SK-N-SH treated with all-trans-retinoic acid at 6 μM for 48 hours (cell line): ENCODE data around the gene VCAN.

ENCODE experiments used
- ARNTL ChIP-seq: fragments of 450-650 bp; formaldehyde crosslinking; IDR thresholded peaks from 2 replicates; pipeline ENCODE4 v1.5.0; 2020; ENCODE audit warnings: low read depth, mild to moderate bottlenecking, moderate library complexity, borderline replicate concordance
- BACH2 ChIP-seq: fragments of 250-450 bp; sonication (Bioruptor Pico); IDR thresholded peaks from 2 replicates; pipeline ENCODE4 v1.9.0; 2021; ENCODE audit warnings: mild to moderate bottlenecking, borderline replicate concordance
- CREB5 ChIP-seq: fragments of 250-450 bp; sonication (Bioruptor Pico); IDR thresholded peaks from 2 replicates; pipeline ENCODE4 v1.5.1; 2020; ENCODE audit warnings: low read depth, mild to moderate bottlenecking, moderate library complexity
- ESRRG ChIP-seq: fragments of 250-450 bp; sonication (Bioruptor Pico); IDR thresholded peaks from 2 replicates; pipeline ENCODE4 v1.6.1; 2021; ENCODE audit warnings: mild to moderate bottlenecking
- ISL1 ChIP-seq: fragments of 250-450 bp; sonication (Bioruptor Pico); IDR thresholded peaks from 2 replicates; pipeline ENCODE4 v2.1.2; 2022; ENCODE audit warnings: mild to moderate bottlenecking, moderate library complexity
- POU6F1 ChIP-seq: fragments of 250-450 bp; sonication (Bioruptor Pico); IDR thresholded peaks from 2 replicates; pipeline ENCODE4 v1.8.0; 2021; ENCODE audit warnings: low read depth, mild to moderate bottlenecking, moderate library complexity, borderline replicate concordance
- PPARA ChIP-seq: fragments of 250-450 bp; sonication (Bioruptor Pico); IDR thresholded peaks from 2 replicates; pipeline ENCODE4 v1.5.0; 2020; ENCODE audit warnings: mild to moderate bottlenecking, borderline replicate concordance
- RARB ChIP-seq: fragments of 250-450 bp; sonication (Bioruptor Pico); IDR thresholded peaks from 2 replicates; pipeline ENCODE4 v1.8.0; 2021; ENCODE audit warnings: mild to moderate bottlenecking, moderate library complexity
- SNAI2 ChIP-seq: fragments of 250-450 bp; sonication (Bioruptor Pico); IDR thresholded peaks from 2 replicates; pipeline ENCODE4 v1.5.0; 2020; ENCODE audit warnings: mild to moderate bottlenecking, moderate library complexity
- ZFP30 ChIP-seq: fragments of 450-650 bp; formaldehyde crosslinking; IDR thresholded peaks from 2 replicates; pipeline ENCODE4 v1.5.0; 2022; ENCODE audit warnings: mild to moderate bottlenecking, moderate library complexity
- ZNF565 ChIP-seq: fragments of 450-650 bp; formaldehyde crosslinking; conservative IDR thresholded peaks from 2 replicates; pipeline ENCODE4 v1.5.0; 2020; ENCODE audit warnings: low read depth, mild to moderate bottlenecking, moderate library complexity
- ZNF70 ChIP-seq: fragments of 450-650 bp; formaldehyde crosslinking; IDR thresholded peaks from 2 replicates; pipeline ENCODE4 v1.5.0; 2020; ENCODE audit warnings: mild to moderate bottlenecking, moderate library complexity
- TF ChIP-seq, protein P1 (sequence below): fragments of 250-450 bp; sonication (Bioruptor Pico); IDR thresholded peaks from 2 replicates; pipeline ENCODE4 v1.8.0; 2020; ENCODE audit warnings: mild to moderate bottlenecking, moderate library complexity, borderline replicate concordance

DNA sequence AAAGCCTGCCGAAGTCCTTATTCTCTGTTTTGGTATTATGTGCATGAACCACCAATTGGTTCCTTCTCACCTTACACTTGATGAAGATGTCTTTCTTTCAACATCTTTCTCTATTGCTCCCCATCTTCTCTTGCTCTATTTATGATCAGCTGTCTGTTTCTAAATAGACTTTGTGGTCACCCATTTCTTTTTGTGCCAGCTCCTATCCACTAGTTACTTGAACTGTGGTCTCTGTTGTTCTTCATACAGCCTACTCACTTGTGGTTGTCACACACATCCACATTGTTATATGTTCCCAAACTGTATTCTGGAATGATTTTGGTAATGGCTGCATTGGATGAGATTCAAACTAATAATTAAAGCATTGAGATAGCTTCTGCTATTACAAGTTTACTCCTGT is 11.4 kb downstream of the VCAN start:
- TF ChIP-seq, protein P1, sequence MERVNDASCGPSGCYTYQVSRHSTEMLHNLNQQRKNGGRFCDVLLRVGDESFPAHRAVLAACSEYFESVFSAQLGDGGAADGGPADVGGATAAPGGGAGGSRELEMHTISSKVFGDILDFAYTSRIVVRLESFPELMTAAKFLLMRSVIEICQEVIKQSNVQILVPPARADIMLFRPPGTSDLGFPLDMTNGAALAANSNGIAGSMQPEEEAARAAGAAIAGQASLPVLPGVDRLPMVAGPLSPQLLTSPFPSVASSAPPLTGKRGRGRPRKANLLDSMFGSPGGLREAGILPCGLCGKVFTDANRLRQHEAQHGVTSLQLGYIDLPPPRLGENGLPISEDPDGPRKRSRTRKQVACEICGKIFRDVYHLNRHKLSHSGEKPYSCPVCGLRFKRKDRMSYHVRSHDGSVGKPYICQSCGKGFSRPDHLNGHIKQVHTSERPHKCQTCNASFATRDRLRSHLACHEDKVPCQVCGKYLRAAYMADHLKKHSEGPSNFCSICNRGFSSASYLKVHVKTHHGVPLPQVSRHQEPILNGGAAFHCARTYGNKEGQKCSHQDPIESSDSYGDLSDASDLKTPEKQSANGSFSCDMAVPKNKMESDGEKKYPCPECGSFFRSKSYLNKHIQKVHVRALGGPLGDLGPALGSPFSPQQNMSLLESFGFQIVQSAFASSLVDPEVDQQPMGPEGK: no peak
- TF ChIP-seq SNAI2 (CRISPR knock-in tag) (no peak), CREB5 (CRISPR knock-in tag) (no peak), RARB (no peak), ZFP30 (CRISPR knock-in tag) (no peak), BACH2 (CRISPR knock-in tag) (no peak), PPARA (no peak), ZNF565 (CRISPR knock-in tag) (no peak), ESRRG (CRISPR knock-in tag) (no peak), ARNTL (CRISPR knock-in tag) (no peak), ZNF70 (CRISPR knock-in tag) (no peak), ISL1 (CRISPR knock-in tag) (no peak), POU6F1 (CRISPR knock-in tag) (no peak)
